ENCODE measurements around the gene ETS1. TPM values are rescaled to one million over a fixed set of nuclear protein-coding genes. Genes with fewer than 3 reads are reported as not detected.

ETS1 gene
- total RNA-seq, 1 donor from 2014 or later: 45.6 TPM

GRCh38 chr11:128500493-128500892 lies 86.9 kb downstream of the ETS1 start:
- ATAC-seq (ENCODE audit: poor library complexity) (no peak), DNase-seq (no peak)
- intact Hi-C loops (cut with DNase I): no loop called here

GRCh38 chr11:128499613-128500253 lies 87.6 kb downstream of the ETS1 start:
- intact Hi-C loops (cut with DNase I): no loop called here
- DNase-seq (no peak), ATAC-seq (ENCODE audit: poor library complexity) (no peak)

GRCh38 chr11:128498721-128499245 lies 88.6 kb downstream of the ETS1 start:
- no peak for ATAC-seq (ENCODE audit: poor library complexity)
- intact Hi-C loops (cut with DNase I): no loop called here

GRCh38 chr11:128497776-128498095 lies 89.6 kb downstream of the ETS1 start:
- DNase-seq (no peak), ATAC-seq (ENCODE audit: poor library complexity) (no peak)
- intact Hi-C loops (cut with DNase I): no loop called here

More at GRCh38 chr11:128498721-128499245, 88.6 kb downstream of the ETS1 start:
- no peak for DNase-seq

- ATAC-seq (ENCODE audit: poor library complexity) (peak; percentile 80), DNase-seq (no peak)
- intact Hi-C loops (cut with DNase I): no loop called here
These were observed 90.1 kb downstream of the ETS1 start for GRCh38 chr11:128497061-128497775.

GRCh38 chr11:128496692-128497060 lies 90.7 kb downstream of the ETS1 start:
- DNase-seq: no peak
- intact Hi-C loops (cut with DNase I): no loop called here
- ATAC-seq (ENCODE audit: poor library complexity): peak; percentile 32

- ATAC-seq (ENCODE audit: poor library complexity) (peak; percentile 6), DNase-seq (no peak)
- intact Hi-C loops (cut with DNase I): no loop called here
These were observed 91.1 kb downstream of the ETS1 start for GRCh38 chr11:128496249-128496648.

- DNase-seq (no peak), ATAC-seq (ENCODE audit: poor library complexity) (no peak)
- intact Hi-C loops (cut with DNase I): no loop called here
These were observed 92.7 kb downstream of the ETS1 start for GRCh38 chr11:128494418-128495332.

GRCh38 chr11:128493570-128493965 lies 93.8 kb downstream of the ETS1 start:
- intact Hi-C loops (cut with DNase I): no loop called here
- no peak for DNase-seq

GRCh38 chr11:128492903-128493569 lies 94.3 kb downstream of the ETS1 start:
- DNase-seq: peak; percentile 33
- ATAC-seq (ENCODE audit: poor library complexity): no peak
- intact Hi-C loops (cut with DNase I): no loop called here

More at GRCh38 chr11:128493570-128493965, 93.8 kb downstream of the ETS1 start:
- no peak for ATAC-seq (ENCODE audit: poor library complexity)

GRCh38 chr11:128492461-128492860 lies 94.9 kb downstream of the ETS1 start:
- ATAC-seq (ENCODE audit: poor library complexity) (no peak), DNase-seq (no peak)
- intact Hi-C loops (cut with DNase I): no loop called here

GRCh38 chr11:128491195-128491936 lies 96.0 kb downstream of the ETS1 start:
- DNase-seq: no peak
- ATAC-seq (ENCODE audit: poor library complexity): no peak
- intact Hi-C loops (cut with DNase I): no loop called here

- intact Hi-C loops (cut with DNase I): no loop called here
- no peak for ATAC-seq (ENCODE audit: poor library complexity)
- DNase-seq: no peak
These were observed 97.3 kb downstream of the ETS1 start for GRCh38 chr11:128490092-128490491.

GRCh38 chr11:128488471-128488870 lies 98.9 kb downstream of the ETS1 start:
- peak; percentile 87 for ATAC-seq (ENCODE audit: poor library complexity)
- peak; percentile 35 for DNase-seq
- intact Hi-C loops (cut with DNase I): no loop called here

- intact Hi-C loops (cut with DNase I): no loop called here
- DNase-seq: peak; percentile 50
- ATAC-seq (ENCODE audit: poor library complexity): peak; percentile 92
These were observed 99.4 kb downstream of the ETS1 start for GRCh38 chr11:128487978-128488377.

- intact Hi-C loops (cut with DNase I): no loop called here
- no peak for DNase-seq
- ATAC-seq (ENCODE audit: poor library complexity): no peak
These were observed 103.2 kb downstream of the ETS1 start for GRCh38 chr11:128484172-128484571.

- ATAC-seq (ENCODE audit: poor library complexity): no peak
- intact Hi-C loops (cut with DNase I): no loop called here
These were observed 104.1 kb downstream of the ETS1 start for GRCh38 chr11:128483211-128483788.

More at GRCh38 chr11:128483211-128483788, 104.1 kb downstream of the ETS1 start:
- DNase-seq: no peak

Measured in Right ventricle myocardium superior (tissue), 1 donor.